GM21737 (cell line): ENCODE data around the gene SPATA25.
A peak's percentile ranks its signal among the peaks of the same experiment; 100 is the strongest.
"Not testable (repeated sequence)": the region's sequence is repeated elsewhere in the genome, so short reads cannot be mapped to it uniquely, and the experiment has no call there.

Experiments
- ATAC-seq: cut with Tn5 transposase; IDR thresholded peaks from one replicate; pipeline ENCODE4 v1.9.1; 2021; ENCODE audit warnings: mild to moderate bottlenecking, moderate library complexity; ENCODE audit not compliant: unreplicated experiment

The SPATA25 gene

GRCh38 chr20:45894797-45895196 lies 7.4 kb upstream of the SPATA25 start:
- no peak for ATAC-seq

- no peak for ATAC-seq
Observed at GRCh38 chr20:45893831-45894230, 6.4 kb upstream of the SPATA25 start.

GRCh38 chr20:45892828-45893500 lies 5.5 kb upstream of the SPATA25 start:
- no peak for ATAC-seq

- ATAC-seq = no peak
Observed at GRCh38 chr20:45892049-45892825, 4.8 kb upstream of the SPATA25 start.

GRCh38 chr20:45890985-45891983 lies 3.9 kb upstream of the SPATA25 start, which contains the start of the genes CTSA and NEURL2:
TSS of gene CTSA (plus strand) at chr20:45891335. CDS start at chr20:45891569, 234 bp downstream.
TSS of gene NEURL2 (minus strand) at chr20:45891208. CDS start at chr20:45890991, 217 bp downstream.
- ATAC-seq = peak; percentile 62

GRCh38 chr20:45890077-45890984 lies 2.9 kb upstream of the SPATA25 start:
- ATAC-seq = no peak

GRCh38 chr20:45888681-45889080 lies 1.3 kb upstream of the SPATA25 start:
- no peak for ATAC-seq

GRCh38 chr20:45886590-45887345 lies 654 bp downstream of the SPATA25 start:
- ATAC-seq = no peak

- ATAC-seq = no peak
Observed at GRCh38 chr20:45883100-45883469, 4.3 kb downstream of the SPATA25 start.

GRCh38 chr20:45882469-45883099 lies 4.8 kb downstream of the SPATA25 start:
- ATAC-seq = no peak

- ATAC-seq = peak; percentile 95
Observed at GRCh38 chr20:45880988-45881788, 6.2 kb downstream of the SPATA25 start, which contains the start of gene ZSWIM1. TSS of gene ZSWIM1 (plus strand) at chr20:45881227. CDS start at chr20:45882593, 1,366 bp downstream.

GRCh38 chr20:45878076-45878761 lies 9.2 kb downstream of the SPATA25 start:
- no peak for ATAC-seq

- ATAC-seq = no peak
Observed at GRCh38 chr20:45874576-45874975, 12.8 kb downstream of the SPATA25 start.

- ATAC-seq = not testable (repeated sequence)
Observed at GRCh38 chr20:45874104-45874481, 13.3 kb downstream of the SPATA25 start.

- ATAC-seq = no peak
Observed at GRCh38 chr20:45873409-45874103, 13.9 kb downstream of the SPATA25 start.

GRCh38 chr20:45872626-45873025 lies 14.8 kb downstream of the SPATA25 start:
- ATAC-seq = no peak

- no peak for ATAC-seq
Observed at GRCh38 chr20:45867819-45868176, 19.6 kb downstream of the SPATA25 start.
